GM10248 (cell line): ENCODE data around the gene TNFAIP8.

Experiments used
- CTCF ChIA-PET: fragments of 300-600 bp; sonication (Branson Sonifier 250); formaldehyde crosslinking; extraction: SDS; loops from one replicate; lab custom pipeline; 2021; ENCODE audit warnings: antibody characterized with exemption; lab: Yijun Ruan, JAX
- POLR2A ChIA-PET: fragments of 350-650 bp; sonication (Branson Sonifier 250); formaldehyde crosslinking; extraction: SDS; loops from one replicate; lab custom pipeline; 2020; ENCODE audit warnings: antibody characterized with exemption; lab: Yijun Ruan, JAX
- DNase-seq: peaks from one replicate; pipeline ENCODE4 v3.0.0; 2012; ENCODE audit errors: extremely low spot score
- TF ChIP-seq, protein P1 (sequence below): IDR thresholded peaks from 2 replicates; pipeline ENCODE4 v1.5.1; 2012; ENCODE audit warnings: mild to moderate bottlenecking, low read depth; ENCODE audit errors: extremely low read depth, missing control alignments, control extremely low read depth

TNFAIP8 gene

DNA sequence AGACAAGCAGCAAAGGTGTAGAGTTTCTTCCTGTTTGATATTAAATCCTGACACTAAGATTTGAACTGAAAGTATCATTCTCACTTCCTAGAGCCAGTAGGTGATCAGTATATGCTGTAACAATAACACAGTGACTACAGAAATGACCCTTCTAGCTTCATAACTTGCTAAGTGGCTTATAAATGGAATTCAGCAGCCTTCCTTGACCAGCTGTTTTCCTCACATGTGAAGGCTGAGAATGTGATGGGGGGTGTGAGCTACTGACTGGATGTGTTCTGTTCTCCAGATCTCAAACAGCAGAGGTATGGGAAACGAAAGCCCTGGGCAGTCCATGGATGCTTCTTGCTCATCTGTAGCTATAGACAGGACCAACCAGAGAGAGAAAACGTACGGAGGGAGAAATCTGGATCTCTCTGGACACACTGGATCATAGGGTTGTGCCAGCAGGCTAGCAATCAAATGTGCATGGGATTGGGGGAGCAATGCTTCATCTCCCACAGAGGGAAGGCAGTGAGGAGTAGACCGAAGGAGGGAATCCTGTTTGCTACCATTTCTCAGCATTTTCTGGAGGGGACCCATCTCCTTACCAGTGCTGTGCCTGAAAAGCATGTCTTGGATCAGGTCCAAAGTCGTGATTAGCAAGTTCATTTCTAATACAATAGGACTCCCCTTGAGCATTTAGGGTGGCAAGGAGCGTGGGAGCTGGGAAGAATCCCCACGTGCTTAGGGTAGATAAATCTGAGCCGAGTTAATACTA is 39.4 kb downstream of the TNFAIP8 start:
- TF ChIP-seq, protein P1, sequence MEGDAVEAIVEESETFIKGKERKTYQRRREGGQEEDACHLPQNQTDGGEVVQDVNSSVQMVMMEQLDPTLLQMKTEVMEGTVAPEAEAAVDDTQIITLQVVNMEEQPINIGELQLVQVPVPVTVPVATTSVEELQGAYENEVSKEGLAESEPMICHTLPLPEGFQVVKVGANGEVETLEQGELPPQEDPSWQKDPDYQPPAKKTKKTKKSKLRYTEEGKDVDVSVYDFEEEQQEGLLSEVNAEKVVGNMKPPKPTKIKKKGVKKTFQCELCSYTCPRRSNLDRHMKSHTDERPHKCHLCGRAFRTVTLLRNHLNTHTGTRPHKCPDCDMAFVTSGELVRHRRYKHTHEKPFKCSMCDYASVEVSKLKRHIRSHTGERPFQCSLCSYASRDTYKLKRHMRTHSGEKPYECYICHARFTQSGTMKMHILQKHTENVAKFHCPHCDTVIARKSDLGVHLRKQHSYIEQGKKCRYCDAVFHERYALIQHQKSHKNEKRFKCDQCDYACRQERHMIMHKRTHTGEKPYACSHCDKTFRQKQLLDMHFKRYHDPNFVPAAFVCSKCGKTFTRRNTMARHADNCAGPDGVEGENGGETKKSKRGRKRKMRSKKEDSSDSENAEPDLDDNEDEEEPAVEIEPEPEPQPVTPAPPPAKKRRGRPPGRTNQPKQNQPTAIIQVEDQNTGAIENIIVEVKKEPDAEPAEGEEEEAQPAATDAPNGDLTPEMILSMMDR: no peak
- CTCF ChIA-PET: interaction anchor here (0.6 to 2.9 kb wide), 6 partner anchors 10 to 29 kb away, joined by 3 to 12 read pairs (median 3); no protein-coding TSS in a partner anchor
- no peak for DNase-seq
- POLR2A ChIA-PET: interaction anchor here (0.7 kb wide), 1 partner anchor 42 kb away, joined by 4 read pairs; no protein-coding TSS in a partner anchor

DNA sequence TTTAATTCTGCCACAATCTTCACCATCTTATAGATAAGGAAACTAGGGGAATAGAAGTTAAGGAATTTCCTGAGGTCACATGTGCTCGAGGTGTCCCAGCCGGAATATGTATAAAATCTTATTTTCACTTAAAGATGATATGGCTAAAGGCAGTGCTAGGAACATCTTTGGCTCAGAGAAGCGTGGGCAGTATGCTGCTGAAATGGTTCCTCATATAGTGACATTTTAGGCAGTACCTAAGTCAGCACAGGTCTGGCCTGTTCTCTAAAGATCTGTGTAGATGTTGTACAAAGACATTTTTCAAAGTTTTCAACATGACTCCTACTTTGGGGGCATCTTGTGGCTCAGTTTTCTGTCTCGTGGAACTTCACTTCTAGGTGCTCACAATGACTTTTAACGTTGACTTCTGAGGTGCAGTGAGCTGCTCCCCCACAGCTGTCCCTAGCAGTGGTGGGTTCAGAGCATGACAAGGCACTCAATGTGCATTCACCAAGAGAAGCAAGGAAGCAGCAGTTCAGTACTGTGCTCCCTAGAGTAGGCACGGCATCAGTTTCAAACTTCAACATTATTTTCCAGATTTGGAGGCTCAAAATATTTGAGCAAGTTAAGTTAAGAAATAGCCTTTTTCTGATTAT is 40.3 kb downstream of the TNFAIP8 start:
- DNase-seq: no peak

DNA sequence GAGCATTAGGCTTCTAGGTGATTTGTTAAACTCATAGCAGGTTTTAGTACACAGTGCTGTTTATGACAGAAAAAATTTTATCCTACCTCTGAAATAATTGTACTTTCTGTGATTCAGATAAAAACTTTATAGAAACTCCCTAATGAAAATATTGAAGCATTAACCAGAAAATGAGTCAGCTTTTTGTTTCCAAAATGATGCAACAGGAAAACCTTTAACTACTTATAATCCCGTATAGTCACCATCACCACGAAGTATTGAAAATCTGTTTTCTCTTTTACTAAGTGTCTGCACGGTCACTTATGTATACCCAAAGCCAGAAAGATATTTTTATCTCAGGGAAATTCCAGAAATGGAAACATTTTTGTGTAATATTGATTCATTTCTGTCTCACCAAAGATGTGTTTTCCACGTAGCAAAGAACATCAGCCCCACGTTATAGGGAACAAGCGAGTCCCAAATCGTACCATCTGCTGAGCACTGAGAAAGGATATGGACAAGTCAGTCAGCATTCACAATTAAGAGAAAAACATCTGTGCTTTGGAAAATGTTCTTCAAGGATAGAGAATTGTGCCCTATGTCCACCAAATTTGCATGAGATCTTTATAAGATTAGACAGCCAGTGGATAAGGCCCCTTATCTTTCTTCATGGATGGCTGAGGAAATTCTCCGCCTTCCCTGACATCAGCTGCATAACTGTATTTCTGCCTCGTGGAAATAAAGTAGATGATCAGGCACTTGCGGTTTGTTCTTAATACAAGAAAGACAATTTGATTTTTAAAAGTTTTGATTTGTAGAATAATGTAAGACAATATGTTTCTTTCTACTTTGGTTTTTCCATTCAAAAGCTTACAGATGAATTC is 41.9 kb downstream of the TNFAIP8 start:
- CTCF ChIA-PET: interaction anchor here (1.0 to 6.3 kb wide), 7 partner anchors 11 to 410 kb away, joined by 3 to 60 read pairs (median 3); partner anchors contain the start of genes DTWD2 and TNFAIP8
- TF ChIP-seq, protein P1: no peak
- POLR2A ChIA-PET: interaction anchor here (1.0 kb wide), 1 partner anchor 34 kb away, joined by 3 read pairs; no protein-coding TSS in a partner anchor
- DNase-seq: no peak

More for the DNA sequence above, 40.3 kb downstream of the TNFAIP8 start:
- POLR2A ChIA-PET: interaction anchor here (0.7 kb wide), 1 partner anchor 22 kb away, joined by 5 read pairs; no protein-coding TSS in a partner anchor
- CTCF ChIA-PET: interaction anchor here (0.8 to 1.3 kb wide), 3 partner anchors 11 to 16 kb away, joined by 3 to 7 read pairs (median 4); no protein-coding TSS in a partner anchor
- TF ChIP-seq, protein P1: no peak

DNA sequence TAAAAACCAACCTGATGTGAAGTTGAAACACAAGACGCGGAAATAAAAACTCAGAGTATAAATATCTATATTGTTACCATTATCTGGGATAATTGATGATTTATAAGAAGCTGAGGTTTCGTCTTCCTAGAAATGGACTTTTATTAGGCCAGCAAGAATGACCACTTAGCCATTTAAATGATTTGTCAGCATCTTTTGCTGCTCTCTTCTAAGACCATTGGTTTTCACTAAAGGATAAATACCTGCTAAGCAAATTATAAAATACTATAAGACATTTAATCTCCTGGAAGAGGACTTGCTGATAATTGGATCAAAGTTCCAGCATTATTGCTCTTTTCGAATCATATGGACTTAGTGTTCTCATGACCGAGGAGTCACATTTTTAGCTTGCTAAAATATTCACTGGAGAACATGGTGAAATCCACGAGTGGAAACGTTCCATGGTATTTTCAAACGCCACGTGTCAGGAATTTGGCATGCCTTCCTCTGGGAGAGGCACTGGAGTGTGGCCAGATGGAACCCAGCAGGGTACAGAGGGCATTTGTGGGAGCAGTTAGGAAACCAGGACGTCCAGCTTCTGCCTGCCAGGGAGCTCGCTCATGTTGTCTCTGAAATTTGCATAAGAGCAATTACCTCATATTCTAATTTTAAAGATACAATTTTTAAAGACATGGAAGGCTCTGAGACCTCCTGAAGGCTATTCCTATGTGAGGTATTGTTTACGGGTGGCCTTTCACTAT is 43.1 kb downstream of the TNFAIP8 start:
- POLR2A ChIA-PET: no interaction called here
- DNase-seq: no peak
- CTCF ChIA-PET: interaction anchor here (0.7 to 6.3 kb wide), 10 partner anchors 10 to 411 kb away, joined by 3 to 60 read pairs (median 4); partner anchors contain the start of genes DTWD2 and TNFAIP8
- TF ChIP-seq, protein P1: no peak

DNA sequence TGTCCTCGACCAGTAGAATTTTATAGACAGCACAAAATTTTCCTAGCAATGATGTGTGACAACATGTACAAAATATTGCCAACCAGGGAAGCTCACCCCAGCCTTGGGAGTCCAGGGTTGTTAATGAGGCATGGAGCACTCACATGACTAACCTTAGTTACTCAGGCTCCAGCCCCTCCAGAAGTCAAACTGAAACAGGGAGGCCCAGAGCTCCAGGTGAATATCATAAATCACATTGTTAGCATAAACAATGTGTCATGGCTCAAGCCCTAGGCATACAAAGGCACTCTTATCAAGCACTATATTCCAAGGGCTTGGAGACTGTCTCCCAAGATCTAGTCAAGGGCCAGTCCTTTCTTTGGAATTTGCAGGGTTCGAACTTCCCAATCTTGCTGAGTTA is 44.4 kb downstream of the TNFAIP8 start:
- ChIA-PET POLR2A (no interaction called here), CTCF (interaction anchor here (1.6 to 6.3 kb wide), 4 partner anchors 11 to 412 kb away, joined by 5 to 60 read pairs (median 12); partner anchors contain the start of gene DTWD2)
- TF ChIP-seq, protein P1: no peak
- DNase-seq: no peak
